GM18526 (cell line): ENCODE measurements around the gene ADNP.
A peak's percentile ranks its signal among the peaks of the same experiment; 100 is the strongest.

Source experiments
- POLR2A ChIP-seq: IDR thresholded peaks from 3 replicates; pipeline ENCODE4 v1.6.1; 2011; ENCODE audit not compliant: insufficient read length; ENCODE audit errors: extremely low read depth

The ADNP gene

DNA sequence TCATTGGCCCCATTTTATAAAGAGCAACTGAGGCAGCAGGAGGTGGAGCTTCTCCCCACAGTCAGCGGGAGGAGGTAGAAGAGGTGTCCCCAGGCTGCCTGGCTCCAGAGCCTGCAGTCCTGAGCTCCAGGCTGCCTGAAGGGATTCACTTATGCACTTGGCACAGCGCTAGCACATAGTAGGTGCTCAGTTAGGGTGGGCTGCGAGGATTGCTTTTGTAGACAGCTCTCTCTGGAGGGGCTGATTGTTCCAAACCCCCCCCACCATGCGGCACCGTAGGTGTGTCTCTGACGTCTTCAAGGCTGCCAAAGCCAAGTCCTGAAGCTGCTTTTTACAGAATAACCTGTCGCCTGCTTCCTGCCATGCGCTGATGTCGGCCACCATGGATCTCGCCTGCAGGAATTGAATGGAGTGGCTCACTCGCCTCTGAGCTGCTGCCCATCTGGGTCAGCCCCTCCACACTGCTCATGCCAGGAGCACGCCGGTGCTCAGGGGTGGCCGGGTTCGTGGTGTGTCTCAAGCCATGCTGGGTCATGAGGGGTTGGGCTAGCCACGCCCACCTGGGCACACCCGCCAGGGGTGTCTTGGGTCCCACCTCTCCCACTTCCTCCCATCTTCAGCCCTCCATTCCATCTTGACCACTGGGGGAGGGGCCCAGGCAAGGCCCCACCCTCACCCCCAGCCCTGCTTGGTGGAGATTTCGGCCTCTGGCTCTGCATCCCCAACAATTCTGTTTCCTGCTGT lies 76.6 kb downstream of the ADNP start:
- TF ChIP-seq POLR2A, result no peak

GRCh38 chr20:50852085-50852484 lies 79.2 kb downstream of the ADNP start:
- no peak for TF ChIP-seq POLR2A

DNA sequence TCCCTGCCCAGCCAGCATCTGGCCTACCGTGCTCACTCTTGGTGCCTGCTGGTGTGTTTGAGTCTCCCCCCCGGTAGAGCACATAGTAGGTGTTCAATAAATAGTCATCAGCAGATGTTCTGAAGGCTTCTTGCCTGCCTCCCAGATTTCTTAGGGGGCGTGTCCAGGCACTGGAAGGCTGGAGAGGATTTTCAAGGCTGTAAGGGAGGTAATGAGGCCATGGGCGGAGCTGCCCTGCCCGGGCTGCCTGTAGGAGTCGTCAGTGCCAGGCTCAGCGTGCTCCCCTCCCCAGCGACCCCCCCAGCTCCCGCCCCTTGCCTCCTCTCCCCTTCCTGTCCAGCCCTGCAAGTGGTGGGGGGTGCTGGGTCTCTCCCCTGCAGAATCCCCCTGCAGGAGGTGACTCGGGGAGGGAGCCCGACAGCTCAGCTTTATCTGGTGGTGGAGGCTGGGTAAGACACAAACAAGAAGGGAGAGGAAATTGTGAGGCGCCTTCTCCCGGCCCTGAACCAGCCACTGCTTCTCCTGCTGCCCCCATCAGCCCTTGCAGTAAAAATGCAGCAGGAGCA lies 80.4 kb downstream of the ADNP start:
- TF ChIP-seq POLR2A, result no peak

DNA sequence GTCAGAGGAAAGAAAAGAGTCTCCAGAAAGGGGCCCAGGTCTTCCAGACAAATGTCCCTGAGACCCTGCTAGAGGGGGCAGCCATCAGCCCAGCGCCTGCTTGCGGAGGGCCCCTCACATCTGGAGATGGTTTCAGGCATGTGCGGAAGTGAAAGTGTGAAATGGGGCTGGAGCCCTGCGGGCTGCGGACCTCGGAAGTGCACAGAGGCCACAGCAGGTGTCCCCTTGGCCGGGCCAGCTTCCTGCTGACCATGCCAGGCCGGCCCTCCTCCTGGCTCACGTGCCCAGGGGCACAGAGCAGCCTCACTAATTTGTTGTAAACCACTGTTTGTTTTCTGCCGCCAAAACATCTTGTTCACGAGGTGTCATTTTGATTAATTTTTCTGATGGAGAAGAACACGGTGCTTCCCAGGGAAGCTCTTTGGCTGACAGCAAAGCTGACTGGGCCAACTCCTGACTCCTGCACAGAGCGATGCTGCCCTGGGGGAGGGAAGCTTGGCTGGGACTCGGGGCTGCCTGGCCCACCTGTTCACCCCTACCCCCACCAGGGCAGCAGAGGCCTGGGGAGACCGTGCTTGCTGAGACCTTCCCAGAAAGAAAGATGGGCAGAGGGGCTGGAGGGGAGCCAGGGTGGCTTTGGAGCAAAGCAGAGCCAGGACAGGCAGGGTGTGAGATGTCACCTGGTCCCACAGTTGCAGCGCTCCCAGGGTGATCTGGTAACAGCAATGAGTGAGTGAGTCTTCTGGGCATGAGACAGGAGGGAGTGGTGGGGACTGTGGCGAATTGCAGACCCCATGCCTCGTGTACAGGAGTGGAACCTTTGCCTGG lies 82.2 kb downstream of the ADNP start:
- TF ChIP-seq POLR2A, result no peak

GRCh38 chr20:50848341-50848808 lies 82.9 kb downstream of the ADNP start:
- no peak for TF ChIP-seq POLR2A

- TF ChIP-seq POLR2A, result no peak
These were observed 85.5 kb downstream of the ADNP start for GRCh38 chr20:50845566-50846215.

GRCh38 chr20:50844430-50845100 lies 86.7 kb downstream of the ADNP start:
- TF ChIP-seq POLR2A, result peak; percentile 30

GRCh38 chr20:50843331-50844276 lies 87.6 kb downstream of the ADNP start:
- TF ChIP-seq POLR2A, result no peak

- no peak for TF ChIP-seq POLR2A
These were observed 88.4 kb downstream of the ADNP start for GRCh38 chr20:50842821-50843220.
